GM12878 (cell line): Measurements from ENCODE around the gene GAS2L3. TPM values are rescaled to one million over a fixed set of nuclear protein-coding genes. Genes with fewer than 3 reads are reported as not detected.

ENCODE experiments used
- ATAC-seq: fragments of 200-7000 bp; cut with Tn5 transposase; 3 replicates; pipeline ENCODE4 v1.9.1; 2020; ENCODE audit warnings: mild to moderate bottlenecking, moderate library complexity
- BruUV-seq: library from RNA; stranded (reverse); fragments of 400-500 nt; replicated peaks from 2 replicates; lab custom pipeline; 2021; lab: Mats Ljungman, UMichigan
- CTCF ChIA-PET: fragments of 300-600 bp; sonication (Branson Sonifier 250); formaldehyde crosslinking; extraction: SDS; loops from one replicate; lab custom pipeline; 2021; ENCODE audit warnings: inconsistent platforms; lab: Yijun Ruan, JAX
- POLR2A ChIA-PET: fragments of 350-600 bp; formaldehyde crosslinking; extraction: SDS; loops from one replicate; lab custom pipeline; 2021; ENCODE audit warnings: inconsistent platforms; lab: Charles Lee
- RAD21 ChIA-PET: fragments of 300-600 bp; sonication (Branson Sonifier 250); formaldehyde crosslinking; loops from one replicate; lab custom pipeline; 2023; ENCODE audit warnings: antibody characterized with exemption; ENCODE audit not compliant: unreplicated experiment; lab: Charles Lee
- SMC1A ChIA-PET: fragments of 300-600 bp; sonication (Branson Sonifier 250); formaldehyde crosslinking; loops from one replicate; lab custom pipeline; 2023; ENCODE audit not compliant: unreplicated experiment, uncharacterized antibody; lab: Charles Lee
- DNase-seq: peaks from one replicate; pipeline ENCODE4 v3.0.0-alpha.2; 2011; ENCODE audit warnings: low read depth, low spot score
- FAIRE-seq: peaks from 3 replicates; lab custom pipeline; 2011; peaks lifted over from hg19 to GRCh38; lab: Jason Lieb, UNC
- H2AFZ ChIP-seq: 2 replicates; pipeline ENCODE4 v1.6.0; 2011; ENCODE audit warnings: low read depth, low read length, control low read depth; ENCODE audit not compliant: control insufficient read depth
- H3K27ac ChIP-seq: 2 replicates; pipeline ENCODE4 v1.5.1; 2011; ENCODE audit warnings: control low read depth; ENCODE audit not compliant: control insufficient read depth, insufficient read depth
- H3K27me3 ChIP-seq, 2 experiments: replicated peaks in 1 of 2; 2 replicates each; pipeline versions ENCODE4 v1.6.0 to v1.6.1; 2011; ENCODE audit warnings: low read length in 1 of 2; ENCODE audit not compliant: control insufficient read depth in 2 of 2, insufficient read depth in 2 of 2
- H3K36me3 ChIP-seq, 2 experiments: 2 replicates each; pipeline ENCODE4 v1.5.1; 2011; ENCODE audit warnings: low read length in 1 of 2; ENCODE audit not compliant: control insufficient read depth in 2 of 2, insufficient read depth in 2 of 2
- H3K4me1 ChIP-seq: 2 replicates; pipeline ENCODE4 v1.6.1; 2011; ENCODE audit warnings: mild to moderate bottlenecking, low read length, moderate library complexity, mixed read lengths; ENCODE audit not compliant: control insufficient read depth, insufficient read depth
- H3K4me2 ChIP-seq: 2 replicates; pipeline ENCODE4 v1.6.0; 2011; ENCODE audit warnings: control low read depth; ENCODE audit not compliant: control insufficient read depth, insufficient read depth
- H3K4me3 ChIP-seq: fragments of 200-600 bp; sonication (generic); 2 replicates; pipeline ENCODE4 v1.5.1; 2016
- H3K79me2 ChIP-seq: 2 replicates; pipeline ENCODE4 v1.6.0; 2011; ENCODE audit warnings: low read length; ENCODE audit not compliant: control insufficient read depth, insufficient read depth
- H3K9ac ChIP-seq: 2 replicates; pipeline ENCODE4 v1.8.0; 2011; ENCODE audit warnings: low read length, control low read depth, mixed read lengths; ENCODE audit not compliant: control insufficient read depth, insufficient read depth
- H3K9me3 ChIP-seq: replicated peaks from 3 replicates; pipeline ENCODE4 v1.5.1; 2011; ENCODE audit warnings: mild to moderate bottlenecking, low read length; ENCODE audit not compliant: control insufficient read depth, insufficient read depth
- H4K20me1 ChIP-seq: 2 replicates; pipeline ENCODE4 v1.6.0; 2011; ENCODE audit not compliant: control insufficient read depth, insufficient read depth
- BACH1 ChIP-seq: fragments of 450-650 bp; IDR thresholded peaks from 2 replicates; pipeline ENCODE4 v1.6.1; 2017; ENCODE audit warnings: mild to moderate bottlenecking, borderline replicate concordance
- CEBPB ChIP-seq, 2 experiments: fragments of 150-350 bp in 1 of 2; IDR thresholded peaks; 2 replicates each; pipeline ENCODE4 v1.6.1; 2012 to 2014; ENCODE audit warnings: low read depth in 2 of 2, low read length in 2 of 2, borderline replicate concordance in 1 of 2, inconsistent platforms in 1 of 2
- SMC3 ChIP-seq: IDR thresholded peaks from 2 replicates; pipeline ENCODE4 v1.6.1; 2011; ENCODE audit warnings: low read length, improper control_type of control experiment, borderline replicate concordance
- YBX1 ChIP-seq: fragments of 450-650 bp; IDR thresholded peaks from 2 replicates; pipeline ENCODE4 v1.6.1; 2016; ENCODE audit warnings: antibody characterized with exemption
- WGBS: methylation state at CpG from one replicate; pipeline ENCODE4 v1.1.6; 2016; ENCODE audit warnings: low lambda C conversion rate; ENCODE audit not compliant: insufficient replicate concordance, insufficient coverage; ENCODE audit errors: missing lambda C conversion rate; 5-methylcytosine and 5-hydroxymethylcytosine counted together
- in situ Hi-C: fragments of 300-500 bp; cut with MboI; formaldehyde crosslinking; loops from 9 replicates; pipeline ENCODE4 v1.14.3; 2018; ENCODE audit warnings: mixed read lengths
- intact Hi-C: fragments of 100-400 bp; cut with micrococcal nuclease; formaldehyde crosslinking; loops from one replicate; pipeline ENCODE4 v1.14.2; 2022; ENCODE audit not compliant: unreplicated experiment
- polyA plus RNA-seq, 11 experiments: library from polyadenylated mRNA; depleted of rRNA in 4 of 11; unstranded in 6 of 11; stranded (reverse) in 5 of 11; fragments of >200 nt; fragmentation: Nextera tagmentation in 4 of 11; fragmentation: Illumina TruSeq in 1 of 11; extraction: Ambion mirVana in 4 of 11; extraction: Trizol in 1 of 11; gene quantifications; 1 replicate in 1 of 11; 2 replicates in 10 of 11; pipeline versions ENCODE4 v1.2.1 to v1.2.3, GENCODE V29; 2011 to 2016; ENCODE audit warnings: inconsistent platforms in 2 of 11, missing spikeins in 2 of 11, low read depth in 1 of 11
- total RNA-seq, 4 experiments: library from RNA; depleted of rRNA in 3 of 4; stranded (reverse); fragments of >200 nt in 3 of 4; fragmentation: Illumina TruSeq in 1 of 4; extraction: Trizol in 1 of 4; gene quantifications; 2 replicates each; pipeline versions ENCODE4 v1.2.1 to v1.2.3, GENCODE V29; 2013 to 2021
- TF ChIP-seq, protein P1 (sequence below): fragments of 450-650 bp; IDR thresholded peaks from 2 replicates; pipeline ENCODE4 v1.6.1; 2014; ENCODE audit warnings: mild to moderate bottlenecking
- TF ChIP-seq, protein P2 (sequence below): fragments of 450-650 bp; IDR thresholded peaks from 2 replicates; pipeline ENCODE4 v1.6.1; 2018; ENCODE audit warnings: mild to moderate bottlenecking, low read depth, moderate library complexity; ENCODE audit not compliant: partially characterized antibody

GAS2L3 gene
- total and polyA plus RNA-seq, 10 of the 15 experiments (the other 5 are each of a cell fraction or from before 2014, with no cell fraction given): 0.46 to 6.6 (median 2.4) TPM

DNA sequence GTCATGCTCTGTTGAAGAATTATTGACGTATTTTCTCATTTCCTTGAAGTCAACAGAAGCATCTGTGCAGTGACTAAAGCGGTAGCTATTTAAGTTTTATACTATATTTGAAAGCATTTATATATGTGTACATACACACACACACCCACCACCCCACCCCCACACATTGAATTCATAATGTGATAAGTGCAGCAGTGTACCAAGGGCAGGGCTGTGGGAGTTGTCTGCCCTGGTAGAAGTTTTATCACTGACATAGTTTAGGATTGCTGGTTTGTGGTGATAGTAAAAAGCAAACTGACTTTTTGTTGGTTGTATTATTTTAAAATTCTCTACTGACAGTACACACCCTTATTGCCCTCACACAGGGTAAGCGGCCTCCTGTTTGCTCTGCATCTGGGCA is 39.1 kb downstream of the GAS2L3 start:
- ChIA-PET SMC1A (interaction anchor here (1.8 kb wide), 1 partner anchor 19 kb away, joined by 4 read pairs; no protein-coding TSS in a partner anchor), CTCF (no interaction called here), POLR2A (no interaction called here), RAD21 (no interaction called here)
- H3K79me2 ChIP-seq: no peaks in the 10 kb centered on the region
- no peak overlapping the region for H3K4me3 ChIP-seq
- H3K4me1 ChIP-seq: no peaks in the 10 kb centered on the region
- DNase-seq (no peak), ATAC-seq (no peak), FAIRE-seq (no peak)
- H3K9me3 ChIP-seq: no peaks in the 10 kb centered on the region
- BruUV-seq: no TSS peak
- H3K27ac ChIP-seq: no peak overlapping the region
- intact Hi-C loops: no loop called here
- no peaks in the 10 kb centered on the region for H3K36me3 ChIP-seq
- 81% methylated on average over 3 of the region's 3 CpGs for WGBS
- H3K27me3 ChIP-seq: no peaks in the 10 kb centered on the region
- in situ Hi-C loops: no loop called here
- TF ChIP-seq BACH1: no peak
- TF ChIP-seq CEBPB (IDR thresholded peaks at IDR 0.05; ENCODE audit: borderline replicate concordance in 1 of 2, low read depth in 2 of 2, low read length in 2 of 2): no peak
- TF ChIP-seq SMC3: no peak
- TF ChIP-seq YBX1: no peak
- TF ChIP-seq, protein P1, sequence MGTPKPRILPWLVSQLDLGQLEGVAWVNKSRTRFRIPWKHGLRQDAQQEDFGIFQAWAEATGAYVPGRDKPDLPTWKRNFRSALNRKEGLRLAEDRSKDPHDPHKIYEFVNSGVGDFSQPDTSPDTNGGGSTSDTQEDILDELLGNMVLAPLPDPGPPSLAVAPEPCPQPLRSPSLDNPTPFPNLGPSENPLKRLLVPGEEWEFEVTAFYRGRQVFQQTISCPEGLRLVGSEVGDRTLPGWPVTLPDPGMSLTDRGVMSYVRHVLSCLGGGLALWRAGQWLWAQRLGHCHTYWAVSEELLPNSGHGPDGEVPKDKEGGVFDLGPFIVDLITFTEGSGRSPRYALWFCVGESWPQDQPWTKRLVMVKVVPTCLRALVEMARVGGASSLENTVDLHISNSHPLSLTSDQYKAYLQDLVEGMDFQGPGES: no peak
- TF ChIP-seq, protein P2, sequence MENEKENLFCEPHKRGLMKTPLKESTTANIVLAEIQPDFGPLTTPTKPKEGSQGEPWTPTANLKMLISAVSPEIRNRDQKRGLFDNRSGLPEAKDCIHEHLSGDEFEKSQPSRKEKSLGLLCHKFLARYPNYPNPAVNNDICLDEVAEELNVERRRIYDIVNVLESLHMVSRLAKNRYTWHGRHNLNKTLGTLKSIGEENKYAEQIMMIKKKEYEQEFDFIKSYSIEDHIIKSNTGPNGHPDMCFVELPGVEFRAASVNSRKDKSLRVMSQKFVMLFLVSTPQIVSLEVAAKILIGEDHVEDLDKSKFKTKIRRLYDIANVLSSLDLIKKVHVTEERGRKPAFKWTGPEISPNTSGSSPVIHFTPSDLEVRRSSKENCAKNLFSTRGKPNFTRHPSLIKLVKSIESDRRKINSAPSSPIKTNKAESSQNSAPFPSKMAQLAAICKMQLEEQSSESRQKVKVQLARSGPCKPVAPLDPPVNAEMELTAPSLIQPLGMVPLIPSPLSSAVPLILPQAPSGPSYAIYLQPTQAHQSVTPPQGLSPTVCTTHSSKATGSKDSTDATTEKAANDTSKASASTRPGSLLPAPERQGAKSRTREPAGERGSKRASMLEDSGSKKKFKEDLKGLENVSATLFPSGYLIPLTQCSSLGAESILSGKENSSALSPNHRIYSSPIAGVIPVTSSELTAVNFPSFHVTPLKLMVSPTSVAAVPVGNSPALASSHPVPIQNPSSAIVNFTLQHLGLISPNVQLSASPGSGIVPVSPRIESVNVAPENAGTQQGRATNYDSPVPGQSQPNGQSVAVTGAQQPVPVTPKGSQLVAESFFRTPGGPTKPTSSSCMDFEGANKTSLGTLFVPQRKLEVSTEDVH: no peak
- no peak overlapping the region for H3K9ac ChIP-seq
- no peak overlapping the region for H2AFZ ChIP-seq
- H3K4me2 ChIP-seq: no peak overlapping the region
- H4K20me1 ChIP-seq: no peaks in the 10 kb centered on the region
